Superior temporal gyrus (tissue), 1 donor: ENCODE data around the gene MRNIP.

Experiments
- DNase-seq: peaks from one replicate; pipeline ENCODE4 v3.0.0-alpha.2; 2016; ENCODE audit errors: extremely low spot score

Gene MRNIP

GRCh38 chr5:179803651-179804554 lies 54.7 kb downstream of the MRNIP start:
- DNase-seq: no peak

- no peak for DNase-seq
These were observed 55.6 kb downstream of the MRNIP start for GRCh38 chr5:179802950-179803562.

- no peak for DNase-seq
These were observed 56.3 kb downstream of the MRNIP start for GRCh38 chr5:179802207-179802883.

GRCh38 chr5:179801304-179802206 lies 57.1 kb downstream of the MRNIP start:
- peak; percentile 62 for DNase-seq

- DNase-seq: no peak
These were observed 57.9 kb downstream of the MRNIP start for GRCh38 chr5:179800696-179801201.

- DNase-seq: no peak
These were observed 58.4 kb downstream of the MRNIP start for GRCh38 chr5:179800071-179800695.

GRCh38 chr5:179799644-179799973 lies 59.0 kb downstream of the MRNIP start:
- no peak for DNase-seq

- DNase-seq: no peak
These were observed 59.6 kb downstream of the MRNIP start for GRCh38 chr5:179798771-179799643.

- no peak for DNase-seq
These were observed 60.4 kb downstream of the MRNIP start for GRCh38 chr5:179798144-179798770.

GRCh38 chr5:179797741-179798140 lies 60.9 kb downstream of the MRNIP start:
- DNase-seq: no peak

- no peak for DNase-seq
These were observed 61.6 kb downstream of the MRNIP start for GRCh38 chr5:179796877-179797608.

- DNase-seq: peak; percentile 77
These were observed 62.5 kb downstream of the MRNIP start for GRCh38 chr5:179795863-179796833.

- DNase-seq: no peak
These were observed 63.4 kb downstream of the MRNIP start for GRCh38 chr5:179795049-179795862.

GRCh38 chr5:179794575-179794974 lies 64.0 kb downstream of the MRNIP start:
- no peak for DNase-seq

GRCh38 chr5:179794171-179794570 lies 64.4 kb downstream of the MRNIP start:
- DNase-seq: no peak

- no peak for DNase-seq
These were observed 65.0 kb downstream of the MRNIP start, which contains the start of gene LTC4S for GRCh38 chr5:179793468-179794139. LTC4S (plus strand) TSS chr5:179793986; CDS start chr5:179794081, 95 bp downstream.
